GM19035 (cell line): ENCODE data around the gene SCNN1B.
"Not testable (repeated sequence)": the region's sequence is repeated elsewhere in the genome, so short reads cannot be mapped to it uniquely, and the experiment has no call there.

Source experiments
- ATAC-seq: cut with Tn5 transposase; IDR thresholded peaks from one replicate; pipeline ENCODE4 v1.9.1; 2021; ENCODE audit not compliant: unreplicated experiment

Gene SCNN1B

GRCh38 chr16:23378921-23379320 is 76.8 kb downstream of the SCNN1B start:
- ATAC-seq: no peak

DNA sequence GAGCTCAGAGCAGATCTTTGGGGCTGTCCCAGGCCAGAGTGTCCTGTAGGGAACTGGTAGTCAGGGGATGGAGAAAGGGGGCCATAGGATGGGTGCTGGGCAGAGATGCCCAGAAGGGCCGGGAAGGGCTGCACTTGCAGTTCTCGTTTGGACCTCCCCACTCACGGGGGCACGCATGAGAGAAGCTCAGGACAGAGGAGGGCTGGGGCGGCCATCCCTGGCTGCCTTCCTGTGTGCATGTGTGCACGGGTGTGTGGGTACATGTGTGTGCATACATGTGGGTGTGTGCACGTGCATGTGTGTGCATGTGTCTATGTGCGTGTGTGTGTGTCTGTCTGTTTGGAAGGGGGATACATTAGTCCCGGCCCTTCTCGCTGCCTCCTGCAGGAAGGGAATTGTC is 77.6 kb downstream of the SCNN1B start:
- ATAC-seq: no peak

GRCh38 chr16:23380501-23380951 is 78.4 kb downstream of the SCNN1B start:
- no peak for ATAC-seq

- not testable (repeated sequence) for ATAC-seq
Observed at GRCh38 chr16:23381702-23382101, 79.6 kb downstream of the SCNN1B start.

- ATAC-seq: no peak
Observed at GRCh38 chr16:23382279-23382678, 80.2 kb downstream of the SCNN1B start.

DNA sequence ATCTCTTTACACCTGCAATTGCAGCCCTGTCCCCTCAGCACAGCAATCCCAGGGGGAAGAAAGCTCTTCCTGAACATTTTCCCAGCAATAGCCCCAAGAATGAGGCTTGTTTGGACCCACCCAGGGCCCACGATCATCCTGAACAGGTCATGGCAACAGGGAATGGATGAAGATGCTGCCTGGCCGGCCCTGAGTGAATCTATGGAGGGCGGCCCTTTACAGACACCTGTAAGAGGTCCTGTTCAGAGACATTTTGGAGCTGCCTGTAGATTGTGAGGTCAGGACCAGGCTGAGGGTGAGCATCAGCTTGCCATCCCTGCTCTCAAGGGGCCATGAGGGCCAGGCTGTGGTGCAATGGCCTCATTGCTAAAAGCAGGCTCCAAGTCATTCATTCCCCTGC is 81.8 kb downstream of the SCNN1B start:
- no peak for ATAC-seq

DNA sequence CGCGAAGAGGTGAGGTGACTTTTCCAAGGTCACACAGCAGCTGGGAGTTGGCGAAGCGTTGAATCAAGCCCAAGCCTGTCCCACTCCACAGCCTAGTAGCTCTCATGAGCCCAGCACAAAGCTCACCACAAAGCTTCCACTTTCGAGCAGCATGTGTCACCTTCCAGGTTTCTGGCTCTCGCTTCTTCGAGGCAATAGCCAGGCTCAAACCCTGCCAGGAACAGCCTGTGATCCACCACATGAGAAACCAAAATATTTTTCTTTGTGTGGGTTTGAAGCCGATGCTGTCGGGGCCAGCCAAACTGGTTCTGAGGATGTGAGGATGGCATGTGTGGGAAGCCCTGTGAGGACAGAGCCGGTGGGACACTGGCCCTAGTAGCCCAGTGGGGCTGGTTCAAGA is 82.8 kb downstream of the SCNN1B start:
- no peak for ATAC-seq

- no peak for ATAC-seq
Observed at GRCh38 chr16:23385441-23385840, 83.3 kb downstream of the SCNN1B start.

GRCh38 chr16:23387666-23388065 is 85.6 kb downstream of the SCNN1B start:
- no peak for ATAC-seq

DNA sequence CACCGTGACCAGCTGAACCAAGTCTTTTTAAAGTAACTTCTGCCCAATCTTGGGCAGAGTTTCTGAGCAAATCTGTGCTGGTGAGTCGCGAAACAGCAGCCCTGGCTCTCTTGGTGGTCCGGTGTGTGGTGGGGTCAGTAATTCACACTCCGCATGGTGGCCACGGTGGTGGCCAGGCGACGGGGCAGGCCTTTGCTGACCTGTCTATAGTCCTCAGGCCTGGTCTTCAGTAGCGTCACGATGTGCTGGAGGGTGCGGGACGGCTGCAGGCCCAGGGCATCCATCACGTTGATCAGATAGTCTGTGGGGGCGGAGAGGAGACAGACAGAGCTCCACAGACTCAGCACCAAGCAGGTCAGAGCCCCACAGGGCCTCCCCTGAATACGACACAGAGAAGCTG is 86.7 kb downstream of the SCNN1B start:
- ATAC-seq: no peak

- ATAC-seq: no peak
Observed at GRCh38 chr16:23389201-23389600, 87.1 kb downstream of the SCNN1B start.

GRCh38 chr16:23389936-23390335 is 87.8 kb downstream of the SCNN1B start:
- ATAC-seq: not testable (repeated sequence)

- ATAC-seq: no peak
Observed at GRCh38 chr16:23391381-23392222, 89.5 kb downstream of the SCNN1B start.

DNA sequence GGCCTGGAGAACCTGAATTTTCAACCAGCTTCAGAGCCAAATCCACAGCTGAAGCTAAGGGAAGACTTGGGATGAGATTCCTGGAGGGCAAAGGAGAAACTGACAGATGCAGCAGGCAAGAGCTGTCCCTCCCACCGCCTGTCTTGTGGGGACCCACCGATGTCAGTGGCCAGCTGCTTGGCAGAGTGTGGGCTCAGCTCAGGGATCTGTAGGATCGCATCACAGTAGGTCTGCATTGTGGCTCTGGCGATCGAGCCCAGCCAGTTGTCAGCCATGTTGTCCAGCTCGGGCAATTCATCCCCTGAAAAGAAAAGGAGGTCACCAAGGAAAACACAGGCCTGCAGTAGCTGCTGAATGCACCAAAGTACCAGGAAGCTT is 90.1 kb downstream of the SCNN1B start:
- no peak for ATAC-seq

- ATAC-seq: no peak
Observed at GRCh38 chr16:23394141-23394831, 92.2 kb downstream of the SCNN1B start.

DNA sequence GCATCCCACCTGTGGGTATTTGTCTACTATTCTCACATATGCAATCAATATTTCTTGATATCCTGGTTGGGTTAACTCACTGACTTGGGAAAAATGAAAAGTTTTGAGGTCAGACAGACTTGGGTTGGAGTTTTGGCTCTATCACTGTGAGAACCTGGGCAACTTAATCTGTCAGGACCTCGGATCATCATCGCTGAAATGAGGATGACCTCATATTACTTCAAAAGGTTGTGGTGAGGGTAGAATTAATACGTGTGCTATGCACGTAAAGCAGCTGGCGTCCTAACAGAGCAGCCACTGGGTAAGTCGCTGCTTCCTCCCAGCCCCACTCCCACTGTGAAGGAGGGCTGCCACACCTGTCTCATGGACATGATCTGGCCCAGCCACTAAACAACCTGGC is 93.6 kb downstream of the SCNN1B start:
- no peak for ATAC-seq

DNA sequence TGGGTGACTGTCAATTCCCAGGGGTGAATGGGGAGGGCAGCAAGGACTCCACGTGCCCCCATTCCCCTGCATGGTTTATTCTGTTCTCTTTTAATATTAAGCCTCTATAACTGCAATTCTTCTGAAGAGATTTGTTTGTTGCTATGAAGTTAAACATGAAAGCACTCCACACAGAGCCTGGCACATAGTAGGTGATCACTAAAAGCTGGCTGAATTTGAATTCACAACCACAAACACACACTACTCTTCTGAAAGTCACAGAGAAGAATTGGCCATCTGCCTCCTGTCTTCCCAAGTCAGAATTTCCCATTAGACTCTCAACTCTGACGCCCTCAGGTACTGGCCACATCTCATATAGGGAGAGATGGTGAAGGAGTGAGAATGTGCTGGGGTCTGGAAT is 95.4 kb downstream of the SCNN1B start:
- no peak for ATAC-seq

DNA sequence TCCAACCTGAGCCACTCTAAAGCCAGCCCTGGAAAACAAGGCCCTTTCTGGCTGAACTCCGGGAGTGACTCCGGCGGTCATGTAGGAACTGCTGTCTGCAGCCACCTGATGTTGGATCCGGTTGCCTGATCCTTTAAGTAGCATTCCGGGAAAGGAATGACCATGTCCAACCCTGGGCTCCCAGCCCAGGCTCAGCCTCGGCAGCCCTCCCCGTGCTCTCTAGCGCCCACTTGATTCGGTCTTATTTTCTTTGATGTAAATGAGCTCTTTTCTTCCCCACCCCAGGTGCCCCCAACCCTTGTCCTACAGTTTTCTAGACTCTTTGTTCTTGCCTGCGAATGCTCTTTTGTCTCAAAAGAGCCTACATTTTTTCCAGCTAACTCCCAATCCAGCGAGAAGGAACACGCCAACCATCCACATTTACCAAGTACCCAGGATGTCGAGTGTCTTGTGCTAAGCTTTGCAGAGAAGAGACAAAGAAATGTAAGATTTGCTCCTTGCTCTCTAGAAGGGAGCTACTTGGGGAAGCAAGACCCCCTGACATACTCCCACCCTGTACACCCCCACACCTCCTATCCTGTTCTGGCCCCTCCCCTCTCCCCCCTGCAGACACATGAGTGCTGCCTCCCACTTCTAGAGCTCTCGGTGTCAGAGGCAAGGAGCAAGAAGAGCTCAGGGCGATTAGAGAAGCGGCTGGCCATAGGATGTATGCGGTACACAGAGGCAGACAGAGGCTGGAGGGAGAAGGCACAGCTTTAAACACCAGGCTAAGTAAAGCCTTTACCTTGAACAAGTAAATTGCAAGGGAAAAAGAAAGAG is 97.1 kb downstream of the SCNN1B start:
- ATAC-seq: no peak

DNA sequence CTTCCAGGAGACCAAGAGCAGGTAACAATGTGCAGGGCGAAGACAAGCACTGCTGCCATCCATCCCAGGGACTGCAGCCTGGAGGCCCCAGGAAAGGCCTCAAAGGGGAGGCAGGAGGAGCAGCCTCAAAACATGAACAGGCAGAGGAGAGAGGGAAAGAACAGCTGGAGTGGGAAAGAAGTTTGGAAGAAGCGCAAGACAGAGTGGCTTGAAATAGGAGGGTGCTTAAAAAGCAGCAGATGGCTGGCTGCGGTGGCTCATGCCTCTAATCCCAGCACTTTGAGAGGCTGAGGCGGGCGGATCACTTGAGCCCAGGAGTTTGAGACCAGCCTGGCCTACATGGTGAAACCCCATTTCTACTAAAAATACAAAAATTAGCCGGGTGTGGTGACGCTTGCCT is 98.3 kb downstream of the SCNN1B start:
- ATAC-seq: not testable (repeated sequence)

- no peak for ATAC-seq
Observed at GRCh38 chr16:23401139-23401538, 99.0 kb downstream of the SCNN1B start.

GRCh38 chr16:23402100-23402499 is 100.0 kb downstream of the SCNN1B start:
- no peak for ATAC-seq

- no peak for ATAC-seq
Observed at GRCh38 chr16:23403547-23403946, 101.4 kb downstream of the SCNN1B start.
